A375 (cell line): ENCODE results near the gene PPIL3. TPM values are rescaled to one million over a fixed set of nuclear protein-coding genes. Genes with fewer than 3 reads are reported as not detected.

Experiments
- small RNA-seq: library from RNA; depleted of rRNA; stranded (forward); fragments of <200 nt; gene quantifications from one replicate; pipeline ENCODE3, GENCODE V24; 2014
- total RNA-seq: library from RNA; depleted of rRNA; stranded (reverse); fragments of >200 nt; shearing (Covaris generic); gene quantifications from 2 replicates; pipeline ENCODE4 v1.2.3, GENCODE V29; 2014; rRNA removed

PPIL3 gene
- 22.2 and 26.1 TPM in 2 replicates for total RNA-seq

GRCh38 chr2:200888704-200889625, at the start of gene PPIL3, which contains the start of gene NIF3L1:
Gene PPIL3 (minus strand): TSS chr2:200889077. CDS start chr2:200887615, 1,462 bp downstream.
Gene NIF3L1 (plus strand): TSS chr2:200889371. CDS start chr2:200891944, 2,573 bp downstream.

GRCh38 chr2:200864176-200865034, 24.5 kb downstream of the PPIL3 start, which contains the start of gene CLK1:
Gene CLK1 (minus strand): TSS chr2:200864658. CDS start chr2:200861862, 2,796 bp downstream.

Small RNAs within 50 kb of the gene (small RNA-seq; reads per million reads assigned to genes)
- gene RF00019: not detected
- 0.13 reads per million for gene RNA5SP115
- gene RNU6-312P: not detected
- gene RNU6-31P: not detected
- gene RNU6-762P: not detected

Other genes starting within 250 kb of the PPIL3 start
- gene BZW1, start 77.2 kb downstream of the PPIL3 start, total RNA-seq: 163 and 202 TPM in 2 replicates
- 34.0 and 37.2 TPM in 2 replicates for gene CLK1, start 24.4 kb downstream of the PPIL3 start, total RNA-seq
- gene NIF3L1, start 294 bp upstream of the PPIL3 start, total RNA-seq: 24.5 and 29.8 TPM in 2 replicates
- gene ORC2, start 74.6 kb upstream of the PPIL3 start, total RNA-seq: 10.8 and 17.9 TPM in 2 replicates
- gene HYCC2, start 182.6 kb upstream of the PPIL3 start, total RNA-seq: 2.6 and 2.7 TPM in 2 replicates
- 82.9 and 86.4 TPM in 2 replicates for gene NDUFB3, start 182.9 kb upstream of the PPIL3 start, total RNA-seq
- gene CFLAR, start 227.1 kb upstream of the PPIL3 start, total RNA-seq: 17.9 and 18.2 TPM in 2 replicates